Cortex of kidney (tissue), 1 donor: ENCODE results near the gene NANP.
"Not testable (repeated sequence)": the region's sequence is repeated elsewhere in the genome, so short reads cannot be mapped to it uniquely, and the experiment has no call there.

Experiments used
- DNase-seq: peaks from one replicate; lab custom pipeline; 2025; lab: John Stamatoyannopoulos, UW

The NANP gene, protein sequence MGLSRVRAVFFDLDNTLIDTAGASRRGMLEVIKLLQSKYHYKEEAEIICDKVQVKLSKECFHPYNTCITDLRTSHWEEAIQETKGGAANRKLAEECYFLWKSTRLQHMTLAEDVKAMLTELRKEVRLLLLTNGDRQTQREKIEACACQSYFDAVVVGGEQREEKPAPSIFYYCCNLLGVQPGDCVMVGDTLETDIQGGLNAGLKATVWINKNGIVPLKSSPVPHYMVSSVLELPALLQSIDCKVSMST

DNA sequence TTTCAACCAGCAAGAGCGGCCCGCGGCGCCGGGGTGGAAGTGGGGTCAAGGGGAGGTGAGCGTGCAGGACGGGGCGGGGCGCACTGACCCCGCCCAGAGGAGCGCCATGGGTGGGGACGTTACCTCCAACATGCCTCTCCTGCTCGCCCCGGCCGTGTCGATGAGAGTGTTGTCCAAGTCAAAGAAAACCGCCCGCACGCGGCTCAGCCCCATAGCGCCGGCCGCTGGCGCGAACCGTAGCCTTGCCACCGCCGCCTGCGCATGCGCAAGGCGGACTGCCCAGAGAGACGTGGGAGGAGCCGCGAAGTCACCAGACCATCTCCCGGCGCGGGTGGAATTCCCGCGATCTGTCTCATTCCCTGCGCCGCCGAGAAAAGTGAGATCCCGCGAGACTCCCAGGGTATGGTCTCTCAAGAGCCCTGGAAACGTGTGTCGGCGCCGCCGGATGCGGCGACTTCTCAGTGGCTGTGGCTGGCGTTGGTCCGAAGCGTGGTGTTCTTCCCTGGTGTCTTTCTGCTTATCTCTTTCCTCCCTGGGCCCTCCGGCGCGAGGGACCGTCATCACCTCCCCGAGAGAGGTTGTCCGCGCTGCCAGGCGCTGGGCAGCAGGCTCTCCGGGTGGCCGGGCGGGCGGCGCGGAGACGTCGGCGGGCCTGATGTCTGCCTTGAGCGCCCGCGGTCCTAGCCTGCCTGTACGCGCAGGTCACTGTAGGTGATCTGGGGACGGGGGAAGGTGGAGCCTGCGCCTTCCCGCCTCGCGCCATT is at the start of gene NANP:
TSS of gene NANP (minus strand) at position 279 of the 764 bp plus-strand sequence. CDS start at position 213, 66 bp downstream.
- DNase-seq: peak; percentile 76

DNA sequence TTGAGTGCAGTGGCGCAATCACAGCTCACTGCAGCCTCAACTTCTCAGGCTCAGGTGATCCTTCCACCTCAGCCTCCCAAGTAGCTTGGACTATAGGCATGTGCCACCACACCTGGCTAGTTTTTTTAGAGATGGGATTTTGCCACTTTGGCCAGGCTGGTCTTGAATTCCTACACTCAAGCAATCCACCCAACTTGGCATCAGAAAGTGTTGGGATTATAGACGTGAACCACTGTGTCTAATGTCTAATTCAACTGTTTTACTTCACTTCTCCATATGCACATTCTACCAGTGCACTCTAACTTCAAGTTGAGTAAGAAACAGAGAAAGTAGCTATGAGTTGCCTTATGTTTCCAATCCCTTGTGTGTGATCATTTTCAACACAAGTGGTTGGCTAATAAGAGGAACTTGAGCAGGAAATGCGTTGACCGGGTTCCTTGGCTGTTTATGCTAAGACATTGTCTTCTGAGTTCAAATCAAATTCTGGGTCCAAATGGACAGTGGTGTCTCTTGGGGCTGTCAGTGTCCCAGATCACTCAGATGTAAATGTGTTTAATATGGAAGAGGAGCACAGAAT is 48.9 kb upstream of the NANP start:
- DNase-seq: no peak

DNA sequence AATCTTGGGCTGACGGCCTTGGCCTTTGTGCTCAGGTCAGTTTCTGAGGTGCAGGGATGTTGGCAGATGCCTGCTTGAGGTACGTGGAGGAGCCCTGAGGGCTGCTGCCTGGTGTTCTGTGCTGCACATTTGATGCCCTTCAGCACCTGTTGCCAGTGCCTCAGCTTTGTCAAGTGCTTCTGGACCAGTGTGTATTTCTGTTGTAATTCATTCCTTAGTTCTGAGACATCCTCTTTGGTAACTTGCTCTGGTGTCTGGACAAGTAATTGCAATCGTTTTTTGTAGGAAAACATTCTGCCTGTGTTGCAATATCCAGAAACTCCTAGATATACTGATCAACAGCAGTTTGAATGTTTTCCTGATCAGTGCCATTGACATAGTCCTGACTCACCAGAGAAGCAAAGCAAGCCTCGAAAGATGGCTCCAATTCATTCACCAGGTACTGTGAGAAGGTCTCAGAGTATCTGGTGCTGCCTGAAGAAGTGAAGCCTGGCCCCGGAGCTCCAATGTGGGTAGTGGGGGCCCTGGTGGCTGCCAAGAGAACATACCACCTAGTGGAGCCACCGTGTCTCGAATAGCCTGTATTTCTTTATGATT is 46.1 kb upstream of the NANP start:
- no peak for DNase-seq

DNA sequence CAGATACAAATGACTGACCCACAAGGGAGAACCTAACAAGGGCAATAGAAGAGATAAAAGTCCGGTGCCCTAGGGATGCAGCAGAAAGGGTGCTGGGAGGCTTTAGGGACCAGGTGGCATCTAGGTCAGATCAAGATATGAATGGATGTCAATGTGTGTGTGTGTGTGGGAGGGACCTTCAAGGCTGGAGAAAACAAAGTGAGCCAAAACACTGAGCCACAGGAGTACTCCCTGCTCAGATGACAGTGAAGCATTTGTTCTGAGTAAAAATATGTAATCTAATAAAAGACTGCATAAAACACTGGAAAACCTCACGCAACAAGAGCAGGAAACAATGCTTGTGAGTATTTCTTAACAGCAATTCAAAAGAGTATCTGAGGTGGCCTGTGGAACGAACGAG is 44.6 kb upstream of the NANP start:
- no peak for DNase-seq

DNA sequence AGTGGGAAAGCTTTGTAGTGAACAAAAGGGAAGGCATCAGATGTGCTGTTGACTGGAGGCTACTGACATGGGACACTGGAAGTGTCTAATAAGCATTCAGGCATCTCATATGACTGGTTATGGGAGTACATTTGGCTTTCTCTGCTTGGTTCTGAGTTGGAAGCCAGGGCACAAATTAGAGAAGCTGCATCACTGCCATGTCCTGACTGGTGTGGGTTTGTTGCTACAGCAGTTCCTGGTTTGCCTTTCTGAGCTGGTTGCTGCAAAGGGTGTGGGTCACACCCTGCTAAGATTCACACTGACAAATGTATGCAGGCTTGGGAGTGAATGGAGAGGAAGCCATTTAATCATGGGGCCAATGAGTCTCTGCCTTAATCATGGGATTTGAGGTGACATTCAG is 36.2 kb upstream of the NANP start:
- DNase-seq: no peak

DNA sequence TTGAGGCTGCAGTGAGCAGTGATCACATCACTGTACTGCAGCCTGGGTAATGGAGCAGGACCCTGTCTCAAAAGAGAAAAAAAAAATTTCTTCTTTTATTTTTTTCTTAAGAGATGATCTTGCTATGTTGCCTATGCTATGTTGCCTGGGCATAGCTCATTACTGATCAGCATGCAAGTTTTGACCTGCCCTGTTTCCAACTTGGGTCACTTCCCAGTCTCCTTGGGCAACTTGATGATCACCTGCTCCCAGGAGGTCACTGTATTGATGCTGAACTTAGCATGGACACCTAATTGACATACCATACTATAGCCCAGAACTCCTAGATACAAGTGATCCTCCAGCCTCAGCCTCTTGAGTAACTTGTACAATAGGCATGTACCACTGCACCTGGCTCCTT is 30.7 kb upstream of the NANP start:
- no peak for DNase-seq

DNA sequence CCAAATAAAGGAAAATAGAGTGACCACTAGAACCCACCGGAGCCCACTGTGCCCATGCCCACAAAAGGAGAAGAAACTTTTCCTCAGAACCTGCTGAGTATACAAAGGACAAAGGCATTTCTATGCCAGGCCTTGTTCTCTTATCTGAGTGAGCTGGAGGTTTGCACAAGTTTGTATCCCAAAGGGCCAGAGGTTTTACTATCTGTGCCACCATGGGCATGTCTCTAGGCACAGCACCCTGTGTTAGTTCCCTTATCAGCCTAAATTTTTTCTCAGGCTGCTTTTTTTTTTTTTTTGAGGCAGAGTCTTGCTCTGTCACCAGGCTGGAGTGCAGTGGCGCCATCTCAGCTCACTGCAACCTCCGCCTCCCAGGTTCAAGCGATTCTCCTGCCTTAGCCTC is 29.1 kb upstream of the NANP start:
- not testable (repeated sequence) for DNase-seq

DNA sequence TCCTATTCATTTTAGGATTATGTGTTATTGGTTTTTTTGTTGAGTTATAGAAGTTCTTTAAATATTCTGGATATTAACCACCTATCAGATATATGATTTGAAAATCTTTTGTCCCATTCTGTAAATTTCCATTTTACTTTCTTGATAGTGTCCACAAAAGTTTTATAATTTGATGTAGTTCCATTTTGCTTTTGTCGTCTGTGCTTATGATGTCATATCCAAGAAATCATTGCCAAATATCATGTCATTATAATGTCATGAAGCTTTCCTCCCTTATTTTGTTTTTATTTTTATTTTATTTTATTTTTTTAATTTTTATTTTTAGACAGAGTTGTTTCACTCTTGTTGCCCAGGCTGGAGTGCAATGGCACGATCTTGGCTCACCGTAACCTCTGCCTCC is 21.0 kb upstream of the NANP start:
- no peak for DNase-seq

DNA sequence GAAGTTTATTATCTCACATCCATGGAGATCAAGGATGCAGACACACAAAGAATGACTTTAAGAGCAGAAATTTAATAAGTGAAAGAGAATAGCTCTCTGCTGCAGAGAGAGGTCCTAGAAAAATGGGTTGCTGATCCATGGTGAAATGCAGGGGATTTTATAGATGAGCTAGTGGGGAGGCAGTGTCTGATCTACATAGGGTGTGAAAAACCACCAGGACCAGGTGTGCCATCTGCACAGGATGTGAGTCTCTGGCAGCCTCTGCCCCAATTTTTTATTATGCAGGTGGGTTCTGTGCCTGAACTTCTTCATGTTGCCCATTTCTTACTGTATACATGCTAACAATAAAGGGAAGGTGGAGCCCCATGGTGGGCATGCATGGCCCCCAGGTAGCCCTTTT is 19.9 kb upstream of the NANP start:
- no peak for DNase-seq

DNA sequence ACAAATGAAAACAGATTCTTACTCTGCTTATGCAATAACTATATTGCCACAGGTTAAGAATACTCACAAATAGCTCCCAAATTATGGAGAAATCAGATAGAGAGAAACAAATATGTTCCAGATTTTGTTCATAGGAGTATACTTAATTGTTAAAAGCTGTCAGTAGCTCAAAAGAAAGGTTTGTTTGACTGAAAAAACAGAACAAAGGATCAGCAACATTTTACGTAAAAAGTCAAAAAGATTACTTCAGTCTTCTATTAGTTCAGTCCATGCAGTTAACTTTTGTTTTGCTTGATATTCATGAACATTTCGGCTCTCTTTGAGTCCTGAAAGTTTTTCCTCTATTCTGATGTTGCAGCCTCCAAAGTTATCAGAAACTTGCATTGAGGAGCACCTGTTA is 13.4 kb upstream of the NANP start:
- no peak for DNase-seq

DNA sequence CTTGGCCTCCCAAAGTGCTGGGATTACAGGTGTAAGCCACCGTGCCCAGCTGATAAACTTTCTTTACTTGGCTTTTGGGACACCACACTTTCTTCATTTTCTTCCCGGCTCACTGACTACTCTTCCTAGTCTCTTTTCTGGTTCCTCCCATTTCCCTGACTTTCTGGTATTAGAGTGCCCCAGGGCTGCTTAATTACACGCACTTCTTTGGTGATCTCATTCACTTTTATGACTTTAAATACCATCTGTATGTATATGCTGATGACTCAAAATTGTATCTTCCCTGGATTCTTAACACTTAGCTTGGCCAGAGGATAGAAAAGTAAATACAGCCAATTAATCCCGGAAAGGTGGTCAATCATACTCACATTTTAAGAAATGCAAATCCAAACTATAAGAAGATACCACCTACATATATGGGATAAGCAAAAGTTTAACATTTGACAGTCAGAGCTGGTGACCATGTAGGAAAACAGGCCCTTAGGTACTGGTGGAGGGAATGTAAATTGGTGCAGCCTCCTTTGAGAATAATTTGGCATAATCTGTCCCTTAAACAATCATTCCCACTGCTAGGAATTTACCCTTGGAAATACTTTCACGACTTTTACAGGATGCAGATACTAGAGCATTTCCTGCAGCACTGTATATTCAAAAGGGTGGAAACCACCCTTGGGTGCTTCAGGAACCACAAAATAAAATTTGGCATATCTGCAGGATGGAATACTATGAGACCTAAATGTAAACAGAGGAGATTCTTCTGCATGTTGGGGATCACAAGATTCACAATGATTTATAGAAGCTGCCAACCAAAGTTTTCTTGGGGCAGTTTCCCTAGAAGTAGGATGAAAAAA is 9.4 kb upstream of the NANP start:
- no peak for DNase-seq

DNA sequence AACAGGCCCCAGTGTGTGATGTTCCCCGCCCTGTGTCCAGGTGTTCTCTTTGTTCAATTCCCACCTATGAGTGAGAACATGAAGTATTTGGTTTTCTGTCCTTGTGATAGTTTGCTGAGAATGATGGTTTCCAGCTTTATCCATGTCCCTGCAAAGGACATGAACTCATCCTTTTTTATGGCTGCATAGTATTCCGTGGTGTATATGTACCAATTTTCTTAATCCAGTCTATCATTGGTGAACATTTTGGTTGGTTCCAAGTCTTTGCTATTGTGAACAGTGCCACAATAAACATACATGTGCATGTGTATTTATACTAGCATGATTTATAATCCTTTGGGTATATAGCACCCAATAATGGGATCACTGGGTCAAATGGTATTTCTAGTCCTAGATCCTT is 6.8 kb upstream of the NANP start:
- DNase-seq: not testable (repeated sequence)

DNA sequence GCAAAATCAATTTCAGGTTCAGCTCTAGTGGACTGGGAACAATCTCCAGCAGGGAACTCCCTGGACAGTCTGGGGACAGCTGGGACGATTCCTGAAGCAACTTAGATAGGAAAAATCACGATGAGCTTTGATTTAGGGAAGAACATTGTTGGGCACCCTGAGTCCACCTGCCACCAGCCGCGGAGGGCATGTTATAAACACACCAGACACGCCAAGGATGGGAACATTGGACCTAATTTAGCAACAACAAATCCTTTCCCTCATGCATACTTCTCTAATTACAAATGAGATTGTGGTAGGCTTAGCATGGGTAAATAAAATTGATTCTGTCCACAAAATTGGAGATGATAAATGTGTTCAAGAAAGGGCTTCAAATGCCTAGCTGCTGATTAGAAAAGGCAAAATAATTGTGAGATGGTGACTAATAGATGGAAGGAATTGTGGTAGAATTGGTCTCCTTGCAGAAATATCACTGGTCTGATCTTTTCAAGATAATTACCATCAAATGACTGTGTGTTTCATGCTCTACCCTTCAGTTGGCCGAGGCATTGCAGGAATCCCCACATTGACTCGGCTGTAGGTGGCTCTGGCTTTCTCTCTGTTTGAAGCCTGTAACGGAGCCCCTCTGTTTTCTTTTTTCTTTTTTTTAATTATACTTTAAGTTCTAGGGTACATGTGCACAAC is 6.1 kb upstream of the NANP start:
- DNase-seq: no peak

DNA sequence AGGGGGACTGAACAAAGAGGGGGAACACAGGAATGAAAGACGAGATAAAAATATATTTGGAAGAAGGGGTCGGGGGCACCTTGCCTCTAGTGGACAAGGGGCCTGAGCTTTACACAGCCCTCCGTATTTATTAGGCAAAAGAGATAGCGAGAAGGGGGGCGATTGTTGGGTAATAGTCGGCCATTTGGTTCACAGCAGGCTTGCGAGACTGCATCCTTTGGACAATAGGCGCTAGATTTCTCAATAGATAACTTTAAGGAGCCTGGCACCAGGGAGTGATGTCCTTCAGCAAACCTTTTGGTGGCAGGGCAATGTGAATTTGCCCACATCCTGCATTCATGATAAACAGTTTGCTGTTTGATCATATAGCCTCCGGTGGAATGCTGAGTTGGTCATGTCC is 3.0 kb upstream of the NANP start:
- DNase-seq: no peak

DNA sequence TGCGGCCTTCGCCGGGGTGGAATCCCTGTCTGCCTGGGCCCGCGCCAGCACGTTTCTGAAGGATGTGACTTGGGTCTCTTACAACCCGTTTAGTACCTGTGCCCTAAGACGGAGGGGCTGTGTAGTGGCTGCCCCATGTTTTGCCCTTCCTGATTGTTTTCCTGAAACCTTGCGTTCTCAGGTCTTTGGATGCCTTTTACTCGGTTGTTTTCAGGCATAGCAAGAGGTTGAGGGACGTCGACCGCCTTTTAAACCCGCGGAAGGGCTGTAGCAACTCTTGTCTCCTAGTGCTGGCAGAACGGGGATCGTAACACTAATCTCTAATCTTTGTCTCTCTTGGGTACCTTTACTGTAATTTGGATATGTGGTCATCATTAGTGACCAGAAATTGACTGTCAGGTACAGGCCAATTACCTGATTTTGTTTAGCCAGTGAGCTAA is 706 bp upstream of the NANP start:
- no peak for DNase-seq

DNA sequence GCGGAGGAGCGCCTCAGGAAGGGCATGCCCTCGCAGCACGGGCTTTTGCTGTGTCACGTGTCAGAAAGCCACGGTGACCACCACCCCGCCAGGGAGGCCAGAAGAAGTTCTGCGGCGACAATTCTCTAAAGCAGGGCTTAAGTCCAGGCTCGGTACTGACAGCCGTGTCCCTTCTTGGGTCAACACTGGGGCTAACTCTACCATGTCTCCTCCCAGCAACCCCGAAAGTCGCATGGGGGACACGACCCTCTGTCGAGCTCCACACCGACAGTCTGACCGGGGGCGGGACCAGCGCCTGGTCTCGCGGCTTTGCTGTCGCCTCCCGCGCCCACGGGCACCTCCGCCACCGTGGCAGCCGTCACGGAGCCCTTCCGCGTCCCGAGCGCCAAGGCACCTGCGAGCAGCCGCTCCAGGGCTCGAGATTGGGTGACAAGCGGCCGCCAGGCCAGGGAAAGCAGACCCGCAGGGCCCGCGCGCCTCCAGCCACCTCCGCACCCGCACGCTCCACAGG is 534 bp downstream of the NANP start:
- no peak for DNase-seq

DNA sequence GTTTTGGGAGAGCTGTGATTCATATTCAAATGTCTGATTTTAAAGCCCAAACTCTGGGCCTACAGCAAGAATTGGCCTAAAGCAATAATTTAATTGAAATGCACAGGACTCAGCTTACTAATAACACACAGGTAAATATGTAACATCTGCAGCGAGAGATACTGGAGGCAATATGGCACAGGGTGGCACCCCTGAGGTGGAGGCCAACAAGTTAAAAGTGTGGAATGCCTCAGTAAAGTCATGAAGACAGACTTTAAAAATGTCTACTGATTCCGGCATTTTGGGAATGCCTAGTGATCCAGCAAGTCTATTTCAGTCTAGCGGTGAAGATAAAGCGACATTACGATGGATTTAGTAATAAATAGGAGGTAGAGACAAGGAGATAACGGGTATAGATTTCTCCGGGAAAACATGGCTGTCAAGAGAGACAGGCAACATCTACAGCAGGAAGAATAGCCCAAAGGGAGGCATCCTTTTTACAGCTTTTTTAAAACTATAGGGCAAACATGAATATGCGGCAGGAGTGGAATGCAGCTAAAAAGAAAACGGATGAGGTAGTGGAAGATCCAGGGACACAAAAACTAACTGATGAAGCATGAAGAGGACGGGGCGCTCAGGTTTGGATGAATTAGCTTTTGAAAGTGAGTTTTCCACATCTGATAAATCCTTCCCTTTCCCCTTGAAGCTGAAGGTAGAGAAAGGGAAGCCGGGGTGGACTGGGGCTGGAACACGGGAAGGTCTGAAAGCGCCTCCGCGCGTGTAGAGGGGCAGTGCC is 1.2 kb downstream of the NANP start:
- no peak for DNase-seq

DNA sequence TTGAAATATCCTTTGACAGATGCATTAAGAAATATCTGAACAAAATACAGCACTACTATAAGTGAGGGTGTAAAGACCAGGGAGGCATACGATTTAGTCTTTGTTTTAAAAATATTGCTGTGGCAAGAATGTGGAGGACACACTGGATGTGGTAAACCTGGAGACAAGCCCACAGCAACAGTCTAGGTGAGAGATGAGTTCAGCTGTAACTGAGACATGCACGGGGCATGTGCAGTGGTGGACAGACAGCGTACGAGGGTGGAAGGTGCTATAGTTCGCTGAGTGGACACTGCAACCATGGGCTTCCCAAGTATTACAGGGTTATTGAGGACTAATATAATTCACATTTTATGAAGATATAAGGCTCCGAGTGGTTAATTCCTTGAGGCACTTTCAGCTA is 1.8 kb downstream of the NANP start:
- no peak for DNase-seq

DNA sequence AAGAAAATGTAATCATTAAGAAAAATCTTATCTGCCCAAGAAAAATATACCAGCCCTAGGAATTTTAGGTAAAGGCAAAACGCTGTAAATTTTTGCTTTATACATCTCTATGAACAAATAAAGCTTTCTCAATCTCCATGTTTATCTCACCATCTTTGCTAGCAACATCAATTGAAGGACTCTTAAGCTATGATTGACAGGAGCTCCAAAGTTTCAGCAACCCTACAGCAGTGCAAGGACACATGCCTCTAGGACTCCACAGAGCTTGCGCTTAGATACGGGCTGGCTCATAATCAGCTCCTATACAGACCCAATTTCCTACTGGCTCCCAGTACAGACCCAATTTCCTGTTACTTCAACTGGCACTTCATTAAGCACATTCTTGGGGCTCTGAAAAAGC is 4.3 kb downstream of the NANP start:
- no peak for DNase-seq

DNA sequence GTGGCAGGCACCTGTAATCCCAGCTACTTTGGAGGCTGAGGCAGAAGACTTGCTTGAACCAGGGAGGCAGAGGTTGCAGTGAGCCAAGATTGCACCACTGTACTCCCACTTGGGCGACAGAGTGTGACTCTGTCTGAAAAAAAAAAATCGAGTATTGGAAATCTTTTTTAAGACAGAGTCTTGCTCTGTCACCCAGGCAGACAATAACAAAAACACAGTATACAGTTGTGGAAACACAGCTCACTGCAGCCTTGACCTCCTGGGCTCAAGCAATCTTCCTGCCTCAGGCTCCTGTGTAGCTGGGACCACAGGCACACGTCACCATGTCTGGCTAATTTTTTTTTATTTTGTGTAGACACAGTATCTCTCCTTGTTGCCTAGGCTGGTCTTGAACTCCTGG is 15.0 kb downstream of the NANP start:
- DNase-seq: no peak
